ENCODE measurements around the gene CORO2B. TPM values are rescaled to one million over a fixed set of nuclear protein-coding genes. Genes with fewer than 3 reads are reported as not detected.
A peak's percentile ranks its signal among the peaks of the same experiment; 100 is the strongest.

CORO2B gene
- total and polyA plus RNA-seq, 2 of the 13 experiments (the other 11 are each of a cell fraction or from before 2014, with no cell fraction given) = 0.35 to 0.63 TPM

DNA sequence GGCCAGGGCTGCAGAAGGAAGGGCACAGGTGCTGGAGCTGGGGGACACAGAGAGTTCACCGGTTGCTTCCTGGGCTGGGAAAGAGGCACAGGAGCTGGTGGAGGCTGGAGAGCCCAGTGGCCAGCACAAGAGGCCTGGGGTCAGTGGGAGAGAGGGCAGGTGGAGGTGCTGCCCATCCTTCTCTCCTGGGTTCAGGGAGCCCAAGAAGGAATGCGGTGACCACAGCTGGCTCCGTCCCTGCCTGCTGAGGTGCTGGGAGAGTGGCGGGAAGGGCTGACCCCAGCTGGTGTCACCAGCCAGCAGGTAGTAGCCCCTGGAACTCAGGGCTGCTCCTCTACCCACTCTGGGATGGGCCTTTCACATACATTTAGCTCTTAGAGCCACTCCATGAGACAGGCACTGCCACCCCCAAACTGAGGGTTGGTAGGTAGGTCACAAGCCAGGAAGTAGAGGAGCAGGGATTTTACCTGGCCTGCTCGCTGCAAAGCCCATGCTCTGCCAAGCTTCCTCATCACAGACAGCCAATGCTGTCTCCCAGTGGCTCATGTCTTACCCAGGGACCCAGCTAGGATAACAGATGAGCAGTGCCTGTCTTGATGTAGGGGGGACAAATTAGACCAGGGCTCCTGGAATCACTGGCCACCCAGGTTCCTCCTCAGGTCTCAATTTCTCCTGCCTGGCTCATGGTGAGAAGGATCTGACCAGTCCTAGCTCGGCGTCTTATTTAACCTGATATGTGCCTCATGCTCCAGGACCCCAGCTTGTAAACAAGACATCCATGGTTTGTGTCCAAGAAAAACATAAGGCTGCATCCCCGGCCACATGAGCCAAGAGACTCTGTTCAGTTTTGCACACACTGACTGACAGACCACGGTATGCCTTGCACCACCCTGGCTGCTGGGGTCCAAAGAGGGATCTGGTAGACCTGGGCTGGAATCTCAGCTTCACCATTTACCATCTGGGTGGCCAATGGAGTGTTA is 119.2 kb downstream of the CORO2B start:
- no peak for DNase-seq (ENCODE audit: low spot score)
- Histone ChIP-seq H3K79me2 (ENCODE audit: insufficient read depth, low read length) (no peaks in the 10 kb centered on the region), H2AFZ (ENCODE audit: low read length) (no peak overlapping the region), H3K9me3 (ENCODE audit: low read length) (no peaks in the 10 kb centered on the region), H3K4me3 (replicated peaks in 1 of 3; ENCODE audit: insufficient read depth in 1 of 3, low read depth in 2 of 3, low read length in 3 of 3) (no peak overlapping the region), H3K9ac (ENCODE audit: insufficient read depth, low read depth, low read length) (no peak overlapping the region), H3K27me3 (ENCODE audit: control insufficient read depth in 1 of 2, insufficient read depth in 2 of 2, low read length in 2 of 2) (peaks cover 0 to 11% of the 10 kb centered on the region in 2 experiments; a peak in 1 of 5 replicates), H4K20me1 (ENCODE audit: insufficient read depth, low read length) (no peaks in the 10 kb centered on the region), H3K4me1 (ENCODE audit: insufficient read depth, low read length) (no peaks in the 10 kb centered on the region), H3K4me2 (ENCODE audit: low read depth, low read length) (no peak overlapping the region), H3K27ac (ENCODE audit: extremely low read length, insufficient read depth, low read length) (no peak overlapping the region), H3K36me3 (replicated peaks in 1 of 2; ENCODE audit: control insufficient read depth in 1 of 2, insufficient read depth in 2 of 2, low read length in 2 of 2) (no peaks in the 10 kb centered on the region)
- no peak for FAIRE-seq
- no peak for ATAC-seq
- in situ Hi-C loops (cut with HindIII; ENCODE audit: extremely low pct_ligation_motif_present, low pct_unique_long_range_greater_than_20kb) (no loop called here), intact Hi-C loops (cut with micrococcal nuclease; ENCODE audit: unreplicated experiment) (no loop called here)
- ChIA-PET POLR2A (no interaction called here), CTCF (ENCODE audit: low intra/inter-chr PET ratio, low total read pairs) (no interaction called here)
- no peak for TF ChIP-seq MAFF (IDR thresholded peaks at IDR 0.05; ENCODE audit: low read depth, low read length)
- no peak for TF ChIP-seq MTF1 (CRISPR knock-in tag; IDR thresholded peaks at IDR 0.05)
- 28% methylated on average over 6 of the region's 9 CpGs for WGBS (ENCODE audit: low lambda C conversion rate)
- BruUV-seq (replicated peaks) = no TSS peak

DNA sequence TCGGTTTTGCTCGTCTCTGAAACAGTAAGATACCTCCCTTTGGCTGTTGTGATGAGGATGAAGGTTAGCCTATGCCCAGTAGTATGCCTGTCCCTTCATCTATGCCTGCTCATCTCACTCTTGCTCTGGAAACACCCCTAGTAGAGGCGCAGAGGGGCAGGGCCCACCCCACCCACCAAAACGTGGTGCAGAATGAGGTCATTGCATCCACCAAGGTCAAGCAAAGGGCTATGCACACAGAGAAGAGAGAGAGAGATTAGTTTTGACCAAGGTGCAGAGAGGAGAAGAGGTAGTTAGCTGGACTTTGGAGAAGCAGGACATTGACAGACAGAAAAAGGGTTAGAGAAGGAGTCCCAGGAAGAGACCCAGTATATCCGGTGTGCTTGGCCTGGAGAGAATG is 119.9 kb downstream of the CORO2B start:
- BruUV-seq (replicated peaks) = no TSS peak
- FAIRE-seq (no peak), ATAC-seq (no peak), DNase-seq (ENCODE audit: low spot score) (no peak)
- 26% methylated on average over 3 of the region's 5 CpGs for WGBS (ENCODE audit: low lambda C conversion rate)
- ChIA-PET POLR2A (no interaction called here), CTCF (ENCODE audit: low intra/inter-chr PET ratio, low total read pairs) (no interaction called here)
- intact Hi-C loops (cut with micrococcal nuclease; ENCODE audit: unreplicated experiment) = no loop called here
- TF ChIP-seq PHF20 (CRISPR knock-in tag; IDR thresholded peaks at IDR 0.05) (no peak), ZNF577 (CRISPR knock-in tag; IDR thresholded peaks at IDR 0.05; ENCODE audit: borderline replicate concordance, low read depth) (no peak), ATF7 (IDR thresholded peaks at IDR 0.05) (0 out of 2 replicates have a peak, but pooled peaks have one; percentile 2), ATF7 (CRISPR knock-in tag; IDR thresholded peaks at IDR 0.05) (no peak)
- Histone ChIP-seq H3K9me3 (ENCODE audit: low read length) (no peaks in the 10 kb centered on the region), H3K4me1 (ENCODE audit: insufficient read depth, low read length) (no peaks in the 10 kb centered on the region), H3K79me2 (ENCODE audit: insufficient read depth, low read length) (no peaks in the 10 kb centered on the region), H3K27me3 (ENCODE audit: control insufficient read depth in 1 of 2, insufficient read depth in 2 of 2, low read length in 2 of 2) (peaks cover 0 to 6% of the 10 kb centered on the region in 2 experiments; a peak in 1 of 5 replicates), H3K9ac (ENCODE audit: insufficient read depth, low read depth, low read length) (no peak overlapping the region), H3K4me3 (replicated peaks in 1 of 3; ENCODE audit: insufficient read depth in 1 of 3, low read depth in 2 of 3, low read length in 3 of 3) (no peak overlapping the region), H3K27ac (ENCODE audit: extremely low read length, insufficient read depth, low read length) (no peak overlapping the region), H4K20me1 (ENCODE audit: insufficient read depth, low read length) (no peaks in the 10 kb centered on the region), H3K36me3 (replicated peaks in 1 of 2; ENCODE audit: control insufficient read depth in 1 of 2, insufficient read depth in 2 of 2, low read length in 2 of 2) (no peaks in the 10 kb centered on the region), H3K4me2 (ENCODE audit: low read depth, low read length) (no peak overlapping the region), H2AFZ (ENCODE audit: low read length) (no peak overlapping the region)
- in situ Hi-C loops (cut with HindIII; ENCODE audit: extremely low pct_ligation_motif_present, low pct_unique_long_range_greater_than_20kb) = no loop called here

Data from HepG2 (cell line).